ENCODE data around the gene MST1R. TPM values are rescaled to one million over a fixed set of nuclear protein-coding genes. Genes with fewer than 3 reads are reported as not detected.
"Not testable (repeated sequence)": the region's sequence is repeated elsewhere in the genome, so short reads cannot be mapped to it uniquely, and the experiment has no call there.

The MST1R gene
- total RNA-seq, 1 donor, result under 0.01 TPM

GRCh38 chr3:49911124-49911420 is 7.4 kb upstream of the MST1R start:
- TF ChIP-seq CTCF (IDR thresholded peaks at IDR 0.05; ENCODE audit: insufficient read depth, low read depth, low read length), result no peak
- DNase-seq (ENCODE audit: low read depth), result no peak
- no peak overlapping the region for H3K4me3 ChIP-seq (ENCODE audit: low read depth, low read length)

GRCh38 chr3:49910409-49911123 is 6.9 kb upstream of the MST1R start:
- TF ChIP-seq CTCF (IDR thresholded peaks at IDR 0.05; ENCODE audit: insufficient read depth, low read depth, low read length), result no peak
- H3K4me3 ChIP-seq (ENCODE audit: low read depth, low read length), result no peak overlapping the region
- DNase-seq (ENCODE audit: low read depth), result no peak

- no peak for DNase-seq (ENCODE audit: low read depth)
- no peak overlapping the region for H3K4me3 ChIP-seq (ENCODE audit: low read depth, low read length)
- no peak for TF ChIP-seq CTCF (IDR thresholded peaks at IDR 0.05; ENCODE audit: insufficient read depth, low read depth, low read length)
Observed at GRCh38 chr3:49908373-49909199, 4.9 kb upstream of the MST1R start.

GRCh38 chr3:49906073-49906743 is 2.5 kb upstream of the MST1R start:
- TF ChIP-seq CTCF (IDR thresholded peaks at IDR 0.05; ENCODE audit: insufficient read depth, low read depth, low read length), result peak; percentile 67
- peak; percentile 43 for DNase-seq (ENCODE audit: low read depth)
- peak overlapping the region; percentile 46 for H3K4me3 ChIP-seq (ENCODE audit: low read depth, low read length)

GRCh38 chr3:49904448-49904847 is 775 bp upstream of the MST1R start:
- DNase-seq (ENCODE audit: low read depth); H3K4me3 ChIP-seq (ENCODE audit: low read depth, low read length): not testable (repeated sequence)

GRCh38 chr3:49902511-49903345 is 945 bp downstream of the MST1R start:
- no peak overlapping the region for H3K4me3 ChIP-seq (ENCODE audit: low read depth, low read length)
- no peak for DNase-seq (ENCODE audit: low read depth)
- no peak for TF ChIP-seq CTCF (IDR thresholded peaks at IDR 0.05; ENCODE audit: insufficient read depth, low read depth, low read length)

Data from fibroblast of villous mesenchyme (primary cell).